Activated CD8-positive, alpha-beta memory T cell treated with anti-CD3 and anti-CD28 coated beads, Interleukin-2, amount 50 U/mL, for 48 hours (primary cell): ENCODE measurements around the gene MPP2.
"Not testable (repeated sequence)": the region's sequence is repeated elsewhere in the genome, so short reads cannot be mapped to it uniquely, and the experiment has no call there.

Source experiments
- DNase-seq: peaks from one replicate; pipeline ENCODE4 v3.0.0-alpha.2; 2020

The MPP2 gene

DNA sequence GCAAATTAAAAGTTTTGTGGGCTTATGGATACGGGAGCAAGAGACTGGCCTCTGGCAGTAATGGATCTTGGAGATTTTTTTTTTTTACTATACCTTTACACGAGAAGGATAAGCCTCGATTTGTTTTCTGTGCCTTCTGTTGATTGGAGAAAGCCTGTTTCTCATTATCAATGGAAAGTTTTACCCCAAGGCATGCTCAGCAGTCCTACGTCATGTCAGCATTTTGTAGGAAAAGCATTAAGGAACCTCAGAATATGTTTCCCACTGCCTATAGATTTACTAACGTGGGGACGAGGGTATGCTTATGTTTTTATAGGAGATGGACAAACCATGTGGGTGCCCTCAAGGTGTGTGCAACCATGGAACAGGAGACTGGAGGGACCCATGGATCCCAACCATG, 33.5 kb downstream of the MPP2 start:
- DNase-seq = no peak

DNA sequence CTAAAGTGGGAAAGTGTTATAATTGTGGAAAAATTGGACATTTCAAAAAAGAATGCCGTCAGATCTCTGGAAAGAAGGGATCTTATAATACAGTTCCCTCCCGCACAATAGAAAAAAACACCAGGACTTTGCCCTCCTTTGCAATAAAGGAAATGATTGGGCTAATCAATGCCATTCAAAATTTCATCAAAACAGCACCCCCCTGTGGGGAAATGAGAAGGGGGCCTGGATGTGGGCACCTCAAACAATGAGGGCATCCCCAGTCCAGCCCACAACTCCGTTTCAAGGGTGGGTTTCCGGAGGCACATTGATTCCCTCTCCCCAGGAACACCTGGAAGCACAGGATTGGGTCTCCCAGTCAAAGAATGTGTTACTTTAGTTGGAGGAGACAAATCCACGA, 34.2 kb downstream of the MPP2 start:
- DNase-seq = no peak

DNA sequence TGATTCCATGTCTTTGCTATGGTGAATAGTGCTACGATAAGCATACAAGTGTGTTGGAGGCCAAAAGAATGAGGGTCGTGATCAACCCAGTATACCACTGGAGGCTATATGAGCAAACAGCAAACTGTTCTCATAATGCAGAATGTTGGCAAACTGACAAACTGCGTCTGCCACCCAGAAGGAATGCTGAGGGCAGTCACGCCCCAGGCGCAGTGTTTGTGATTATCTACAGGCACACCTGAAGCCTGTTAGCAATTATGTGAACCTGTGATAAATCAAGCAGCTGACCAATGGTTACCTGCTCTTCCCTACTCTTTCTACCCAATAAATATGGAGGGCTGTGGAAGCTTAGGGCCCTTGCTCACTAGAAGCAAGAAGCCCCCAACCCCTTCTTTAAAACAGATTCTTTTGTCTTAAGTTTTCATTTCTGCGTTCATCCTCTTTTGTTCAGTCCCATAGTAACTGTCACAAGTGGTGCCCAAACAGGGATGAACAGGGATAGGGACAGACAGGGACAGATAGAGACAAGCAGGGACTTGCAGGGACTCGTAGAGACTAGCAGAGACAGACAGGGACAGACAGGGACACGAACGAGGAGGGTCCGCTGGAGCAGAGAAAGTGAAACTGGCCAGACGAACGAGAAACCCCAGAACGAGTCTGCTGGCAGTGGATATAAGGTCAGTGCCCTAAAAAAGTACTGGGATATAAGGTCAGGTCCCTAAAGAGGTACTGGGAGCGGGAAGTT, 35.2 kb downstream of the MPP2 start:
- DNase-seq = no peak

DNA sequence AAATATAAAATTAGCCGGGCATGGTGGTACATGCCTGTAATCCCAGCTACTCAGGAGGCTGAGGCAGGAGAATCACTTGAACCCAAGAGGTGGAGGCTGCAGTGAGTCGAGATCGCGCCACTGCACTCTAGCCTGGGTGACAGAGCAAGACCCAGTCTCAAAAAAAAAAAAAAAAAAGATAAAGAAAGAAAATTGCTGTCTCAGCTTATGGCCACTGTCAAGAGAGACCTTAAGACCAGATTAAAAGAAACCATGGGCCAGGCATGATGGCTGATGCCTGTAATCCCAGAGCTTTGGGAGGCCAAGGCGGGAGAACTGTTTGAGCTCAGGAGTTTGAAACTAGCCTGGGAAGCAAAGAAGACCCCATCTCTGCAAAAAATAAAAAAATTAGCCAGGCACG, 38.3 kb downstream of the MPP2 start:
- DNase-seq = not testable (repeated sequence)

DNA sequence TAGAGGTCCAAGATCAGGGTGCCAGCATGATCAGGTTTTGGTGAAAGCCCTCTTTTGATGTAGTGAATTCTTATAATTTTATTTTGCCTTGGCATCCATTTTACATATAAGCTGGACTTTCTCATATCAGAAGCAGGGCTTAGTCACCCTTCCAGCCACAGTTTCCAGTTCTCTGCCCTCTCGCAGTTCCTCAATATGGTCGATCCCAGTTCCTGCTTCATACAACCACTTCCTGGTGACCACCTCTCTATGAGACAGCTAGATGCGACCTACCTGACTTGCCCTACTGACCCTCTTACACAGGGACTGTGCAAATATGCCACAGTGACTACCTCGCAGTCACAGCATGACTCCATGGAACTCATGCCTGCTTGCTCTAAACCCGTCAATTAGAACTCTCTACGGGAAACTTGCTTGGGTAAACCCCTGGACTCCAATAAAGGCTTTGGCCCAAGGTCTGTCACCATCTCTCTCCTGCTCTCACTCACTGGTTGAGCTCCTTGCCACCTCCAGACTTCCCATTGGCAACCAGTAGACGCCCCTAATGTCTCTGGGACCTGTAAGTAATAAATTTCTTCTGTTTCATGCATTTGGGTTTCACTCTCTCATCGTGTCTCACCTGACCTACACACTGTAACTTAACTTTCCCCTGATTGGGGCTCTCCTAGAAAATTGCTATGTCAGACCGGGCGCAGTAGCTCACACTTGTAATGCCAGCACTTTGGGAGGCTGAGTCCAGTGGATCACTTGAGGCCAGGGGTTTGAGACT, 38.9 kb downstream of the MPP2 start:
- no peak for DNase-seq

GRCh38 chr17:43864161-43864984, 43.0 kb downstream of the MPP2 start:
- no peak for DNase-seq

GRCh38 chr17:43861960-43862359, 45.4 kb downstream of the MPP2 start:
- no peak for DNase-seq

DNA sequence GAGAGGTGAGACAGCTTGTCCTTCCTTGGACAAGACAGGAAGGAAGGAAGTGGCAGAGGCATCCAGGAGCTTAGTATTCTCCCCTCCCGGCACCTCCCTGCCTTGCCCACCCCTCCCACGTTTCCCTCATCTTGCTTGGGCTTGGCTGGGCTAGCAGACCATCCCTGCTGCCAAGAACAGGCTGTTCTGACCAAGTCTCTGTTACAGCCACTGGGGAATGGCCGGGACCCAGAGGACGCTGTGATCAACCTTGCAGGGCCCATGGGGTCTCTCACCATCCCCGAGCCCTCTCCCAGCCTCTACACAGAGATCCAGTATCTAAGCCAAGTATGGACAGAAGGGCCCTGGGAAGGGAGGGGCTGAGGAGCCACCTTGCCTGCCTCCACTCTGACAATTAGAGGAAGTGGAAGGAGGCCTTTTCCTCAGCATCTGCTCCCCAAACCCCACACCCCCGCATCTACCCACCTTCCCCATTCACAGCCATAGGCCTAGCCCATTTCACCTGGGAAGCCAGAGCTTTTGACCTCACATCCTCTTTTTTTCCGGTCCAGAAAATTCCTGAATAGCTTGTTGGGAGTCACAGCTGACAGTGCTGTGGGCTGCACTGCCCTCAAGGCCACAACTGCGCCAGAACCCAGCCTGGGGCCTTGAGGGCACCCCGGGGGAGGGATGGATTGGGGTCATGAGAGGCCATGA, 46.3 kb downstream of the MPP2 start:
- DNase-seq = no peak

DNA sequence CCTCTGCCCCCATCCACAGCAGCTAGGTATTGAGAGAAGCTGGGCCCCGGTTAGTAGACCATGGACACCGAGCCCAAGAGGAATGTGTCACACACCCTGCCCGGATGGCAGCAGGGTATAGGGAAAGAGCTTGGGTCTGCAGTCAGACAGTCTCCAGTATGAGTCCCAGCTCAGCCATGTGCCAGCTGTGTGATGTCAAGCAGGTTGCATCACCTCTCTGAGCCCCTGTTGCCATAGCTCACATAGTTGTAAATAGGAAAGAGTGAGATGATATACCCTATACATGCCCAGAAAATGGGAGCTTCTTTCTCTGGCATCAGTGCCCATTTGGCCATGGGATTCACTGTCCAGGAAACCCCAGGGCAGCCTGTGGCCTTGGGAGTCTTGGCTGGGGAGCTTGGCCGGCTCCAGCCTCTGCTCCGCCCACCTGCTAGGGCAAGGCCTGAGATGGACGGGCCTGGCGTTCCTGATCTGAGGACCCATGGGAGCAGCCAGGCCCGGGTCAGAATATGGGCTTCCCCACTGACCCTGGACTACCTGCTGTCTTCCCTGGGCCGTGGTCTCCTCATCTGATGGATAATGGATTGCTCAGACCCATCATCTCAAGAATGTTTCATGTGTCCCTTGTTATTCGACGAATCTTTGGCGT, 47.1 kb downstream of the MPP2 start:
- no peak for DNase-seq

- DNase-seq = no peak
Measured at GRCh38 chr17:43857957-43858600, 49.3 kb downstream of the MPP2 start.

- DNase-seq = no peak
Measured at GRCh38 chr17:43857141-43857540, 50.2 kb downstream of the MPP2 start.

- no peak for DNase-seq
Measured at GRCh38 chr17:43856141-43856540, 51.2 kb downstream of the MPP2 start.

- no peak for DNase-seq
Measured at GRCh38 chr17:43855061-43855460, 52.3 kb downstream of the MPP2 start.

- no peak for DNase-seq
Measured at GRCh38 chr17:43854498-43854897, 52.8 kb downstream of the MPP2 start.

DNA sequence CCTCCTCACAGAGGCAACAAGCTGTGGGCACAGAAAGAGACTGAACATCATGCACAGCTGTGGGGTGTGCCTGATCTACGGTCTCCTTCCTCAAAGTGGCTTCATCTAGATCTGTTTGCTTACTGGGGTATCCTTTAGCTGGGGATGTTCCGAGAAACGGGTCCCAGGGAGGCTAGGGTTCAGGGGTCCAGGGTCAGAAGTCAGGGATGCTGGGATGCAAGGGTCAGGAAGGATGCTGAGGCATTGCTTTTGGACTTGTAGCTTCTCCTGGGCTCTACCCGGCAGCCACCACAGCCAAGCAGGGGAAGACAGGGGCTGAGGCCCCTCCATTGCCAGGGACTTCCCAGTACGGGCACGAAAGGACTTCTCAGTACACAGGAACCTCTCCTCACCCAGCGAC, 53.8 kb downstream of the MPP2 start:
- DNase-seq = no peak

GRCh38 chr17:43852571-43852970, 54.8 kb downstream of the MPP2 start:
- no peak for DNase-seq

DNA sequence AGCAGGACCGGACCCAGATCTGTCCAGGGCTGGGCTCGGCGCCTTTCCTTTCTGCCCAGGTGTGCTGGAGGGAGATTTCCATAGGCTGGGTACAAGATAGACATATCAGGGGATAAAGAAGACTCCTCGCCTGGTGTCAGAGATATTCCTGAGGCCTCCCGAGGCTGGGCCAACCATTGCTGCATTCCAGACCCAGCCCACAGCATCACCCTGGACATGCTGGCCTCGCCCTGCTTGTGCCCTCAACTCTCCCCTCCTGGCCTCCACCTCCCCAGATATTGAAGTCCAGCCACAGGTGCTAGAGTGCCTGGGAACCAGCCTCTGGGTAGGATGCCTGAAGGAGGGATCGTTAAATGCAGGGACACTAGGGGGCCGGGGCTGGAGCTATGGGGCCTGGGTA, 58.2 kb downstream of the MPP2 start:
- DNase-seq = no peak

GRCh38 chr17:43848601-43849000, 58.7 kb downstream of the MPP2 start:
- DNase-seq = no peak

- DNase-seq = no peak
Measured at GRCh38 chr17:43846963-43847371, 60.4 kb downstream of the MPP2 start, which contains the start of gene CD300LG. Gene CD300LG, plus strand, starts transcription at chr17:43847176. Its CDS starts 41 bp downstream, at chr17:43847217.

DNA sequence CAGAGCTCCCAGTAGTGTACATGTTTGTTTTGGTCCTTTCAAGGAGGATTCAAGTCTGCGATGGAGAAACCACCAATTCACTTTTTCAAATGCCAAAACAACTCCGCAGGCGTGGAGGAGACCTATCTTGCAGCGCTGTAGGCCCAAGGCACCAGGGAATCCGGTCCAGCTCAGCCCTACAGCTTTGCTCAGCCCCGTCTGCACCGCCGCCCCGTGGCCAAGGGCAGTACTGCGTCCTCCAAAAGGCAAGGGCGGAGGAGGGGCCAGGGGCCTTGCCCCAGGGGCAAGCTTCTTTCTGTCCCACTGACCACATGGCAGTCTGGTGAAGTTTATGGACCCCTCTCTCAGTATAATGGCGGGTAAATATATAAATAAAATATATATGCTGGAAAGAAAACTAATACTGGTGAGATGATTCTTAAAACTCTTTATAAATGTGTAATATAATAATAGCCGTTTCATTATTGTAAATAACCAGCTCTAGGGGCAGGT, 61.1 kb downstream of the MPP2 start:
- peak; percentile 96 for DNase-seq

- DNase-seq = no peak
Measured at GRCh38 chr17:43845766-43846165, 61.6 kb downstream of the MPP2 start.

DNA sequence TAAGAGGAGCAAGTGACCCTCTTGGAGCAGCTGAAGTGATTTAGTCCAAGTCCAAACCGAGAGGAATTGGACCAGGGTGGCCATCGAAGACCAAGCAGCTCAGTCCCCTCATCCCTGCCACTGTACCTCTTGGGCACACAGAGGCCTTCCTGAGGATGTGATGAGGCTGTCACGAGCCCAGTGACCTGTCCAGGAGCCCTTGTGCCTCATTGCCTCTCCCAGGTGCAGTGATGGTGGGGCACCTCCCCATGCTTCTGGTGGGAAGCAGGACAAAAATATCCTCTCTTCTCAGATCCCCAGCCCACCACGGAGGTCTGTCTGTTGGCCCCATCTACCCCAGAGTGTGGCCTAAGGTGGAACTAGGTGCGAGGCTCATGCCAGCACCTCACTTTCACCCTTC, 63.1 kb downstream of the MPP2 start:
- DNase-seq = no peak
